DND-41 (cell line): ENCODE results near the gene CCR7.

Source experiments
- ATAC-seq: fragments of 200-7000 bp; cut with Tn5 transposase; 3 replicates; pipeline ENCODE4 v1.9.1; 2021; ENCODE audit warnings: low read depth; ENCODE audit not compliant: insufficient read depth
- DNase-seq: peaks from one replicate; pipeline ENCODE4 v3.0.0-alpha.2; 2020
- H2AFZ ChIP-seq: 2 replicates; pipeline ENCODE4 v1.6.0; 2012; ENCODE audit warnings: low read depth, low read length
- H3K27ac ChIP-seq: 2 replicates; pipeline ENCODE4 v1.5.1; 2012; ENCODE audit warnings: low read length, inconsistent platforms
- H3K27me3 ChIP-seq: fragments of 200-600 bp; sonication (generic); 2 replicates; pipeline ENCODE4 v1.6.0; 2012; ENCODE audit warnings: low read length, mild to moderate bottlenecking, inconsistent platforms; ENCODE audit not compliant: insufficient read depth, poor library complexity
- H3K36me3 ChIP-seq: 2 replicates; pipeline ENCODE4 v1.5.1; 2012; ENCODE audit warnings: low read length, inconsistent platforms; ENCODE audit not compliant: insufficient read depth
- H3K4me1 ChIP-seq: 2 replicates; pipeline ENCODE4 v1.5.1; 2012; ENCODE audit warnings: mild to moderate bottlenecking, low read length; ENCODE audit not compliant: insufficient read depth
- H3K4me2 ChIP-seq: 2 replicates; pipeline ENCODE4 v1.6.0; 2012; ENCODE audit warnings: mild to moderate bottlenecking, moderate library complexity, low read length, inconsistent platforms; ENCODE audit not compliant: insufficient read depth
- H3K4me3 ChIP-seq, 2 experiments: fragments of 200-600 bp in 1 of 2; shearing (Covaris generic) in 1 of 2; 2 replicates each; pipeline ENCODE4 v1.5.1; 2012 to 2016; ENCODE audit warnings: inconsistent platforms in 2 of 2, low read length in 2 of 2, mild to moderate bottlenecking in 2 of 2, low read depth in 1 of 2, moderate library complexity in 1 of 2
- H3K79me2 ChIP-seq: 2 replicates; pipeline ENCODE4 v1.6.0; 2012; ENCODE audit warnings: low read length, inconsistent platforms; ENCODE audit not compliant: insufficient read depth
- H3K9ac ChIP-seq: 2 replicates; pipeline ENCODE4 v1.6.0; 2012; ENCODE audit warnings: low read depth, mild to moderate bottlenecking, inconsistent platforms, low read length, moderate library complexity
- H3K9me3 ChIP-seq: 2 replicates; pipeline ENCODE4 v1.5.1; 2012; ENCODE audit warnings: low read length, moderate library complexity, mild to moderate bottlenecking, inconsistent platforms; ENCODE audit not compliant: insufficient read depth, severe bottlenecking
- H4K20me1 ChIP-seq: 2 replicates; pipeline ENCODE4 v1.6.0; 2012; ENCODE audit warnings: low read length; ENCODE audit not compliant: insufficient read depth
- CTCF ChIP-seq: IDR thresholded peaks from 2 replicates; pipeline ENCODE4 v1.5.1; 2012; ENCODE audit warnings: borderline replicate concordance, low read length, moderate library complexity, mild to moderate bottlenecking; ENCODE audit not compliant: poor library complexity, severe bottlenecking; ENCODE audit errors: extremely low read depth
- EZH2 ChIP-seq: IDR thresholded peaks from 3 replicates; pipeline ENCODE4 v1.6.1; 2012; ENCODE audit warnings: borderline replicate concordance, low read depth, mild to moderate bottlenecking, moderate library complexity, low read length, inconsistent platforms; ENCODE audit not compliant: severe bottlenecking

CCR7 gene

DNA sequence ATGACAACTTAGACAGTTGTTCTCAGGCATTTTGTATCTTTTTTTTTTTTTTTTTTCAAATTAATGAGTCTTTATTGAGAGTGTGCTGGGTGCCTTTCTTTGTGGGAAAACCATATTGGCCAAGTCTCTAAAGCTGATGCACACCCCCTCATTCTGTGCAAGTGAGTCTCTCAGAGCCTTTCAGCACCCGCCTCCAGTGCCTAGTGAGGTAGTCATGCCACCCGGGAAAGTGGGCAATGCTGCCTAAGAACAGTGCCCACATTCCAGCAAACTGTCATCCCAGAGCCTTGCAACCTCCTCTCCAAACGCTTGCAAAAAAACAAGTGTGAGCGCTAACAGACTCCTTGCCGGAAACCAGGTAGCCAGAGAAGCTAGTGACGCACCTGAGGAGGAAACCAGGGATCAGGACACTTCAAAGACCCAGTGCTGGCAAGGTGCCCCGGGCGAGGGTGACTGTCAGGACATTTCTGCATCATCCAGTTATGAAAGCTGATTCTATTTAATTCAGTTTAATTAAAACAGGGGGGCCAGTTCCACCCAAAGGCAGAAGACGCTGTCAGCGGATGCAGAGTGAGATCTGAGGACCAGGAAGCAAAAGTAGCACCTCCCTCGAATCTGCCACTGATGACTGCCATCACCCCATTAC lies 47.5 kb upstream of the CCR7 start:
- peaks cover 6% of the 10 kb centered on the region for H3K27me3 ChIP-seq
- no peaks in the 10 kb centered on the region for H3K79me2 ChIP-seq
- H3K9me3 ChIP-seq = no peaks in the 10 kb centered on the region
- no peak overlapping the region for H3K4me3 ChIP-seq
- no peak for TF ChIP-seq CTCF
- TF ChIP-seq EZH2 = no peak
- no peak overlapping the region for H3K9ac ChIP-seq
- DNase-seq = no peak
- H3K36me3 ChIP-seq = no peaks in the 10 kb centered on the region
- no peak overlapping the region for H3K27ac ChIP-seq
- H4K20me1 ChIP-seq = no peaks in the 10 kb centered on the region
- no peak for ATAC-seq
- H3K4me1 ChIP-seq = no peaks in the 10 kb centered on the region
- no peak overlapping the region for H3K4me2 ChIP-seq
- H2AFZ ChIP-seq = no peak overlapping the region

GRCh38 chr17:40611840-40612474 lies 46.7 kb upstream of the CCR7 start:
- no peak overlapping the region for H3K4me3 ChIP-seq
- TF ChIP-seq EZH2 (no peak), CTCF (no peak)
- ATAC-seq (no peak), DNase-seq (no peak)
- H3K36me3 ChIP-seq = no peaks in the 10 kb centered on the region
- no peak overlapping the region for H3K9ac ChIP-seq
- H4K20me1 ChIP-seq = no peaks in the 10 kb centered on the region
- no peaks in the 10 kb centered on the region for H3K4me1 ChIP-seq
- no peak overlapping the region for H3K4me2 ChIP-seq
- H3K27ac ChIP-seq = no peak overlapping the region
- peaks cover 6% of the 10 kb centered on the region for H3K27me3 ChIP-seq
- H3K9me3 ChIP-seq = no peaks in the 10 kb centered on the region
- no peaks in the 10 kb centered on the region for H3K79me2 ChIP-seq
- no peak overlapping the region for H2AFZ ChIP-seq

DNA sequence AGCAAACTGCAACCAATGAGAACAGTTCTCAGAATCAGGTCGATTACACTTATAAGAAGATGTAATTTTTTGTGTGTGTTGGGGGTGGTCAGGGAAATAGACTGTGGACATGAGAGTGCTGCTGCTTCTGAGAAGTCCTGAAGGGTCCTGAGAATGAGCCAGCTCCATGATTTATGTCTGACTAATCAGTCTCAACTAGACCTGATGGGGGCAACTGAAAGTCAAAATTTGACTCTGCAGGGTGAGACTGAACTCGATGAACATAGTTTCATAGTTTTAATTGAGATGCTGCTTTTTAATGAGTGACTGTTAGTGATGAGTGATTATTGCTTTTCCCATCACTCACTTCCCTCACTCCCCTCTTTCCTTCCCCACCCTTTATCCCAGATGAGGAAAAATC lies 45.1 kb upstream of the CCR7 start:
- no peak overlapping the region for H3K27ac ChIP-seq
- H3K4me1 ChIP-seq = no peaks in the 10 kb centered on the region
- DNase-seq = no peak
- no peaks in the 10 kb centered on the region for H4K20me1 ChIP-seq
- no peak for ATAC-seq
- no peak overlapping the region for H2AFZ ChIP-seq
- H3K79me2 ChIP-seq = no peaks in the 10 kb centered on the region
- no peak overlapping the region for H3K9ac ChIP-seq
- H3K4me3 ChIP-seq = no peak overlapping the region
- no peak for TF ChIP-seq EZH2
- no peak for TF ChIP-seq CTCF
- H3K4me2 ChIP-seq = no peak overlapping the region
- H3K36me3 ChIP-seq = no peaks in the 10 kb centered on the region
- H3K27me3 ChIP-seq = peaks cover 6% of the 10 kb centered on the region
- H3K9me3 ChIP-seq = no peaks in the 10 kb centered on the region
